B cell (primary cell): Measurements from ENCODE around the gene VAPB. TPM values are rescaled to one million over a fixed set of nuclear protein-coding genes. Genes with fewer than 3 reads are reported as not detected.

Experiments used
- ATAC-seq: fragments of 200-7000 bp; cut with Tn5 transposase; one replicate; pipeline ENCODE4 v1.10.0; 2021; ENCODE audit warnings: low read depth, mild to moderate bottlenecking, moderate number of reproducible peaks, moderate library complexity
- CTCF ChIA-PET: fragments of 350-600 bp; sonication (Branson Sonifier 250); formaldehyde crosslinking; loops from one replicate; lab custom pipeline; 2021; ENCODE audit warnings: antibody characterized with exemption, inconsistent platforms; lab: Charles Lee
- POLR2A ChIA-PET: fragments of 350-600 bp; sonication (Branson Sonifier 250); formaldehyde crosslinking; loops from one replicate; lab custom pipeline; 2021; ENCODE audit warnings: antibody characterized with exemption; lab: Charles Lee
- DNase-seq: peaks from one replicate; pipeline ENCODE4 v3.0.0; 2013
- H2AFZ ChIP-seq: 2 replicates; pipeline ENCODE4 v1.6.1; 2012; ENCODE audit warnings: mild to moderate bottlenecking, low read depth, low read length; ENCODE audit not compliant: insufficient read depth, poor library complexity, severe bottlenecking
- H3K27ac ChIP-seq, 2 donors: 1 replicate in 1 of 2; 2 replicates in 1 of 2; pipeline ENCODE4 v1.5.1; 2012 to 2013; ENCODE audit warnings: low read length in 2 of 2, mild to moderate bottlenecking in 2 of 2, moderate library complexity in 1 of 2
- H3K27me3 ChIP-seq, 4 experiments: fragments of 200-600 bp in 1 of 4; sonication (generic) in 1 of 4; replicated peaks in 1 of 4; 1 replicate in 2 of 4; 2 replicates in 2 of 4; pipeline versions ENCODE4 v1.6.1 to v1.7.0; 2013 to 2016; ENCODE audit warnings: low read length in 3 of 4, mild to moderate bottlenecking in 2 of 4, mixed read lengths in 1 of 4, moderate library complexity in 1 of 4; ENCODE audit not compliant: insufficient read depth in 4 of 4, control insufficient read depth in 3 of 4; ENCODE audit errors: control extremely low read depth in 1 of 4
- H3K36me3 ChIP-seq, 2 experiments: replicated peaks in 1 of 2; 1 replicate in 1 of 2; 2 replicates in 1 of 2; pipeline versions ENCODE4 v1.6.1 to v1.7.1; 2013; ENCODE audit warnings: low read length in 1 of 2; ENCODE audit not compliant: insufficient read depth in 2 of 2, control insufficient read depth in 1 of 2; ENCODE audit errors: control extremely low read depth in 1 of 2, extremely low read depth in 1 of 2
- H3K4me1 ChIP-seq, 2 donors: fragments of 200-600 bp in 1 of 2; sonication (generic) in 1 of 2; 1 replicate in 1 of 2; 2 replicates in 1 of 2; pipeline versions ENCODE4 v1.5.1 to v1.6.1; 2013 to 2017; ENCODE audit warnings: low read length in 2 of 2; ENCODE audit not compliant: control insufficient read depth in 2 of 2, insufficient read depth in 2 of 2
- H3K4me2 ChIP-seq: replicated peaks from 2 replicates; pipeline ENCODE3; 2012; ENCODE audit warnings: mild to moderate bottlenecking, low read depth, low read length; ENCODE audit not compliant: poor library complexity, severe bottlenecking
- H3K4me3 ChIP-seq, 5 experiments: fragments of 200-600 bp in 1 of 5; sonication (generic) in 1 of 5; 1 replicate in 3 of 5; 2 replicates in 2 of 5; pipeline versions ENCODE4 v1.5.1 to v1.7.0; 2011 to 2016; ENCODE audit warnings: low read length in 4 of 5, mild to moderate bottlenecking in 4 of 5, low read depth in 2 of 5, control low read depth in 1 of 5, moderate library complexity in 1 of 5; ENCODE audit not compliant: insufficient read depth in 1 of 5; ENCODE audit errors: control extremely low read depth in 1 of 5, extremely low read depth in 1 of 5
- H3K79me2 ChIP-seq: fragments of 200-600 bp; sonication (generic); one replicate; pipeline ENCODE4 v1.6.0; 2016; ENCODE audit warnings: low read length; ENCODE audit not compliant: control insufficient read depth, insufficient read depth
- H3K9ac ChIP-seq: fragments of 200-600 bp; sonication (generic); 2 replicates; pipeline ENCODE4 v1.6.1; 2017; ENCODE audit warnings: mild to moderate bottlenecking, low read length, moderate library complexity
- H3K9me3 ChIP-seq, 3 donors: one replicate each; pipeline versions ENCODE4 v1.6.1 to v1.7.1; 2013; ENCODE audit warnings: low read length in 2 of 3; ENCODE audit not compliant: control insufficient read depth in 2 of 3, insufficient read depth in 1 of 3; ENCODE audit errors: control extremely low read depth in 1 of 3
- H4K20me1 ChIP-seq: 2 replicates; pipeline ENCODE4 v1.6.0; 2012; ENCODE audit warnings: mild to moderate bottlenecking, low read length; ENCODE audit not compliant: insufficient read depth, control insufficient read depth, poor library complexity, severe bottlenecking
- H3K27ac Mint-ChIP-seq: one replicate; pipeline ENCODE4 v1.8.0; 2021; ENCODE audit warnings: mixed read lengths
- H3K27me3 Mint-ChIP-seq: one replicate; pipeline ENCODE4 v1.8.0; 2021; ENCODE audit warnings: mixed read lengths
- H3K4me1 Mint-ChIP-seq: one replicate; pipeline ENCODE4 v1.8.0; 2021; ENCODE audit warnings: mixed read lengths
- H3K4me3 Mint-ChIP-seq: one replicate; pipeline ENCODE4 v1.8.0; 2021; ENCODE audit warnings: mixed read lengths
- H3K9me3 Mint-ChIP-seq: one replicate; pipeline ENCODE4 v1.8.0; 2022; ENCODE audit warnings: mixed read lengths; ENCODE audit not compliant: insufficient read depth
- EZH2 ChIP-seq: IDR thresholded peaks from 2 replicates; pipeline ENCODE4 v1.6.1; 2012; ENCODE audit warnings: borderline replicate concordance, low read depth, mild to moderate bottlenecking, moderate library complexity, low read length; ENCODE audit not compliant: insufficient read depth, poor library complexity, severe bottlenecking
- WGBS: methylation state at CpG from one replicate; pipeline ENCODE4 v1.1.5; 2013; ENCODE audit warnings: missing lambda C conversion rate; ENCODE audit not compliant: insufficient coverage; 5-methylcytosine and 5-hydroxymethylcytosine counted together
- intact Hi-C: fragments of 100-400 bp; cut with micrococcal nuclease; formaldehyde crosslinking; loops from one replicate; pipeline ENCODE4 v1.10.0; 2022
- polyA plus RNA-seq: library from polyadenylated mRNA; depleted of rRNA; stranded (reverse); fragments of >200 nt; gene quantifications from 2 replicates; pipeline ENCODE4 v1.2.3, GENCODE V29; 2012
- total RNA-seq, 2 donors: library from RNA; stranded (reverse); fragments of 120-200 nt in 1 of 2; gene quantifications; 1 replicate in 1 of 2; 2 replicates in 1 of 2; pipeline versions ENCODE4 v1.2.3 to v1.2.4, GENCODE V29; 2013 to 2022
- TF ChIP-seq, protein P1 (sequence below): fragments of 200-600 bp; IDR thresholded peaks from one replicate; pipeline ENCODE4 v1.8.0; 2022; ENCODE audit warnings: antibody characterized with exemption, mild to moderate bottlenecking

Gene VAPB
- total and polyA plus RNA-seq, 2 donors (not counting 1 experiment from before 2014, with no cell fraction given) = 19.5 to 26.4 TPM

DNA sequence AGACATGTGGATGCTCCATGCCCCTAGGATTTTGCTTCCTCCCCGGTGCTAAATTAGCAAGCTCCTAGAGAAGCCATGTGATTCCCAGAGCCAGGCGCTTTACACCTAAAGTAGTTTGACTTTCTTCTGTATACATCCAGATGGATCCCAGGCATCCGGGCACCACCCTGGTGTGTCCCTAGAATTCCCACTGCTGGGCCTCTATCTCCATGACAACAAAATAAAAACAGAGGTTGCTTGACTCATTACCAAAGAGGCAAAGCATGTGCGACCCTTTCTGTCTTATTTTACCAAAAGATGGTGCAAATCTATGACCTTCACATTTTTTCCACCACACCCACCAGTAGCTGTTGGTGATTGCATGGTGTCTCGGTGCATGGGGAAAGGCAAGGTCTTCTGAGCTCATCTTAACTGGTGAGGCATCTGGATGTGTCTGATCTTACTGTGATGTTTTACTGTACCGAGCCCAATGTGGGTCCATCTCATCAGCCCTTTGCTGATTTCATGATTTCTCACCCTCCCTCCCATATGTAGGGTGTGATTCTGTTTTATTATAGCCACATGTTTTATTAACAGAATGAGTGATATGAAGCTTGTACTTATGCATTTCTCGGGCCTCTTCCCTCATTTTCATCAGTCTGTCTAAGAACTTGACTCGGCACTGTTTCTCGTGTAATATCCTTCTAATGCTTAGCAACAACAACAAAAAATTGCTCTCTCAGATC, 27.4 kb upstream of the VAPB start:
- H3K27me3 Mint-ChIP-seq = no peaks in the 10 kb centered on the region
- DNase-seq (no peak), ATAC-seq (no peak)
- no peak overlapping the region for H3K27ac Mint-ChIP-seq
- ChIA-PET POLR2A (no interaction called here), CTCF (no interaction called here)
- H3K27me3 ChIP-seq = no peaks in the 10 kb centered on the region
- H4K20me1 ChIP-seq = no peaks in the 10 kb centered on the region
- H3K9me3 ChIP-seq = no peaks in the 10 kb centered on the region
- intact Hi-C loops = no loop called here
- H3K9me3 Mint-ChIP-seq = no peaks in the 10 kb centered on the region
- H3K9ac ChIP-seq = no peak overlapping the region
- H3K79me2 ChIP-seq = no peaks in the 10 kb centered on the region
- H3K27ac ChIP-seq = no peak overlapping the region
- H3K36me3 ChIP-seq = peaks cover 0 to 38% of the 10 kb centered on the region in 2 experiments
- no peaks in the 10 kb centered on the region for H3K4me1 ChIP-seq
- TF ChIP-seq EZH2 = no peak
- TF ChIP-seq, protein P1, sequence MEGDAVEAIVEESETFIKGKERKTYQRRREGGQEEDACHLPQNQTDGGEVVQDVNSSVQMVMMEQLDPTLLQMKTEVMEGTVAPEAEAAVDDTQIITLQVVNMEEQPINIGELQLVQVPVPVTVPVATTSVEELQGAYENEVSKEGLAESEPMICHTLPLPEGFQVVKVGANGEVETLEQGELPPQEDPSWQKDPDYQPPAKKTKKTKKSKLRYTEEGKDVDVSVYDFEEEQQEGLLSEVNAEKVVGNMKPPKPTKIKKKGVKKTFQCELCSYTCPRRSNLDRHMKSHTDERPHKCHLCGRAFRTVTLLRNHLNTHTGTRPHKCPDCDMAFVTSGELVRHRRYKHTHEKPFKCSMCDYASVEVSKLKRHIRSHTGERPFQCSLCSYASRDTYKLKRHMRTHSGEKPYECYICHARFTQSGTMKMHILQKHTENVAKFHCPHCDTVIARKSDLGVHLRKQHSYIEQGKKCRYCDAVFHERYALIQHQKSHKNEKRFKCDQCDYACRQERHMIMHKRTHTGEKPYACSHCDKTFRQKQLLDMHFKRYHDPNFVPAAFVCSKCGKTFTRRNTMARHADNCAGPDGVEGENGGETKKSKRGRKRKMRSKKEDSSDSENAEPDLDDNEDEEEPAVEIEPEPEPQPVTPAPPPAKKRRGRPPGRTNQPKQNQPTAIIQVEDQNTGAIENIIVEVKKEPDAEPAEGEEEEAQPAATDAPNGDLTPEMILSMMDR = no peak
- no peaks in the 10 kb centered on the region for H3K4me1 Mint-ChIP-seq
- H2AFZ ChIP-seq = no peak overlapping the region
- H3K4me2 ChIP-seq = no peak overlapping the region
- 100% methylated on average over 6 of the region's 9 CpGs for WGBS
- no peak overlapping the region for H3K4me3 ChIP-seq
- no peak overlapping the region for H3K4me3 Mint-ChIP-seq

DNA sequence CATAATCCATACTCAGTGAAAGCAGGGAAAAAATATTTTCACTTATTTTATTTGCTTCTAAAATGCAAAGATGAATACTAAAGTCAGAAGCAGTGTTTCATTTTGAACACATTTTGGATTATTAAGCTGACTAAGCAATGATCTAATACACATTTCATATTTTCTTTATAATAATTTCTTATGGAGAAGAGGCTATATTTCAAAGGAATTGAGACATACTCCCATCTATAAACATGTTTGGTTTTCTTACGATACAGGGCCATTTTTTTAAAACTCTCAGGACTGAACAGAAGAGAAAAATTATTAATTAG, 26.9 kb upstream of the VAPB start:
- H3K9me3 ChIP-seq = no peaks in the 10 kb centered on the region
- H3K9me3 Mint-ChIP-seq = no peaks in the 10 kb centered on the region
- H3K4me3 Mint-ChIP-seq = no peak overlapping the region
- no peak overlapping the region for H2AFZ ChIP-seq
- H3K4me3 ChIP-seq = no peak overlapping the region
- H3K27ac ChIP-seq = no peak overlapping the region
- ATAC-seq (no peak), DNase-seq (no peak)
- intact Hi-C loops = no loop called here
- H3K27me3 ChIP-seq = no peaks in the 10 kb centered on the region
- H3K4me1 Mint-ChIP-seq = no peaks in the 10 kb centered on the region
- H3K4me2 ChIP-seq = no peak overlapping the region
- no peaks in the 10 kb centered on the region for H3K4me1 ChIP-seq
- H3K9ac ChIP-seq = no peak overlapping the region
- H4K20me1 ChIP-seq = no peaks in the 10 kb centered on the region
- CTCF ChIA-PET = no interaction called here
- no peak for TF ChIP-seq EZH2
- no peaks in the 10 kb centered on the region for H3K27me3 Mint-ChIP-seq
- no peaks in the 10 kb centered on the region for H3K79me2 ChIP-seq
- POLR2A ChIA-PET = no interaction called here
- no peak overlapping the region for H3K27ac Mint-ChIP-seq
- H3K36me3 ChIP-seq = peaks cover 2 to 36% of the 10 kb centered on the region in 2 experiments
- WGBS = no CpG with 5 or more reads among the region's 1 CpG
